NB4 (cell line): Measurements from ENCODE around the gene ZNF296.
"Not testable (repeated sequence)": the region's sequence is repeated elsewhere in the genome, so short reads cannot be mapped to it uniquely, and the experiment has no call there.

Source experiments
- CTCF ChIP-seq: IDR thresholded peaks from one replicate; pipeline ENCODE4 v1.5.1; 2012; ENCODE audit warnings: low read depth, low read length
- MYC ChIP-seq: IDR thresholded peaks from 2 replicates; pipeline ENCODE4 v1.6.1; 2011; ENCODE audit warnings: low read depth, low read length

GRCh38 chr19:45106363-45106762 is 30.1 kb upstream of the ZNF296 start:
- not testable (repeated sequence) for TF ChIP-seq CTCF, MYC
